ENCODE data around the gene FRMPD4. TPM values are rescaled to one million over a fixed set of nuclear protein-coding genes. Genes with fewer than 3 reads are reported as not detected.

Gene FRMPD4
- total RNA-seq, 1 experiment from 2014 or later, result 0.24 TPM

DNA sequence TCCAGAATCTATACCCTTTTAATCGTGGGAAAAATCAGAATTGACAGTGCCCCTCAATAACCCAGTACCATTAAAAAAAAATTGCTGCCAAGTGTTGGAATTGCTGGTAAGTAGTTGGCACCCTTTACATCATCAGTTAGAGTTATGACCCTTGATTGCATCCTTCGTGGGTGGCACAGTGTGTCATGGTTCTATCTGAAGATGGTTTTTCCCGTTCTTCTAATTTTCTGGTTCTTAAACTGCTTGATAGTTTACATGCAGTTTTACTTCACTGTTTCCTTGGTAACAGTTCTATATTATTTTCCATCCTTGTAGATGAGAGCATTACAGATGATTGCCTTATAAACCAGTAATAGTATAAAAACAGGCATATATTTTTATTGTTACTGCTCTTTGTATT, 3.2 kb downstream of the FRMPD4 start:
- no peak overlapping the region for H4K8ac ChIP-seq (replicated peaks; ENCODE audit: insufficient read length, low read depth, low read length)
- H3K4ac ChIP-seq (ENCODE audit: low read depth, low read length), result no peak overlapping the region
- H3K4me3 Mint-ChIP-seq, result no peak overlapping the region
- no peak overlapping the region for H3K9ac ChIP-seq (ENCODE audit: extremely low read depth, insufficient read length, low read length)
- H4K20me1 ChIP-seq (ENCODE audit: control insufficient read depth, insufficient read depth, insufficient read length), result no peaks in the 10 kb centered on the region
- H3K4me2 ChIP-seq (ENCODE audit: insufficient read depth, insufficient read length, low read length), result no peak overlapping the region
- no peak overlapping the region for H4K91ac ChIP-seq (ENCODE audit: insufficient read length, low read depth, low read length)
- no peak overlapping the region for H2BK120ac ChIP-seq (ENCODE audit: low read depth, low read length, poor library complexity, severe bottlenecking)
- TF ChIP-seq, protein P1, sequence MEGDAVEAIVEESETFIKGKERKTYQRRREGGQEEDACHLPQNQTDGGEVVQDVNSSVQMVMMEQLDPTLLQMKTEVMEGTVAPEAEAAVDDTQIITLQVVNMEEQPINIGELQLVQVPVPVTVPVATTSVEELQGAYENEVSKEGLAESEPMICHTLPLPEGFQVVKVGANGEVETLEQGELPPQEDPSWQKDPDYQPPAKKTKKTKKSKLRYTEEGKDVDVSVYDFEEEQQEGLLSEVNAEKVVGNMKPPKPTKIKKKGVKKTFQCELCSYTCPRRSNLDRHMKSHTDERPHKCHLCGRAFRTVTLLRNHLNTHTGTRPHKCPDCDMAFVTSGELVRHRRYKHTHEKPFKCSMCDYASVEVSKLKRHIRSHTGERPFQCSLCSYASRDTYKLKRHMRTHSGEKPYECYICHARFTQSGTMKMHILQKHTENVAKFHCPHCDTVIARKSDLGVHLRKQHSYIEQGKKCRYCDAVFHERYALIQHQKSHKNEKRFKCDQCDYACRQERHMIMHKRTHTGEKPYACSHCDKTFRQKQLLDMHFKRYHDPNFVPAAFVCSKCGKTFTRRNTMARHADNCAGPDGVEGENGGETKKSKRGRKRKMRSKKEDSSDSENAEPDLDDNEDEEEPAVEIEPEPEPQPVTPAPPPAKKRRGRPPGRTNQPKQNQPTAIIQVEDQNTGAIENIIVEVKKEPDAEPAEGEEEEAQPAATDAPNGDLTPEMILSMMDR (conservative IDR thresholded peaks at IDR 0.05), result no peak
- peaks cover 43% of the 10 kb centered on the region for H3K27me3 Mint-ChIP-seq (ENCODE audit: low read depth)
- H3K23ac ChIP-seq (ENCODE audit: insufficient read length, low read depth, low read length), result no peak overlapping the region
- H3K9me3 Mint-ChIP-seq, result peaks cover 53% of the 10 kb centered on the region in 2 experiments
- no peak for DNase-seq
- no peaks in the 10 kb centered on the region; a peak in 3 of 7 replicates for H3K36me3 Mint-ChIP-seq (ENCODE audit: insufficient read depth in 1 of 3, low read depth in 3 of 3)
- no peak overlapping the region for H3T11ph ChIP-seq (ENCODE audit: low read length)
- H2BK20ac ChIP-seq (ENCODE audit: low read depth, low read length, poor library complexity, severe bottlenecking), result no peak overlapping the region
- H3K27ac ChIP-seq (ENCODE audit: insufficient read length, low read depth, low read length), result no peak overlapping the region
- H3K79me2 ChIP-seq (ENCODE audit: insufficient read depth, low read length), result no peaks in the 10 kb centered on the region
- no peak overlapping the region for H3K18ac ChIP-seq (ENCODE audit: insufficient read length, low read depth, low read length)
- no peak overlapping the region for H3K56ac ChIP-seq (ENCODE audit: insufficient read length, low read depth, low read length)
- no peak overlapping the region for H4K5ac ChIP-seq (ENCODE audit: insufficient read length, low read depth, low read length)
- no peaks in the 10 kb centered on the region for H3K4me1 ChIP-seq (ENCODE audit: insufficient read depth, low read length)
- no peak overlapping the region for H3K14ac ChIP-seq (ENCODE audit: insufficient read depth, low read length)
- H3K9me3 ChIP-seq (ENCODE audit: control insufficient read depth, low read depth, low read length), result no peaks in the 10 kb centered on the region
- no peak overlapping the region for H2BK5ac ChIP-seq (ENCODE audit: insufficient read length, low read length)
- H2BK12ac ChIP-seq (ENCODE audit: insufficient read length, low read depth, low read length), result no peak overlapping the region
- H2AK5ac ChIP-seq (ENCODE audit: insufficient read length, low read length), result no peak overlapping the region
- H3K4me1 Mint-ChIP-seq, result peaks cover 5 to 8% of the 10 kb centered on the region in 2 experiments
- H3K23me2 ChIP-seq (ENCODE audit: insufficient read length, low read depth, low read length, poor library complexity, severe bottlenecking), result peaks cover 5% of the 10 kb centered on the region
- H2AFZ ChIP-seq (ENCODE audit: low read length), result no peak overlapping the region
- WGBS (ENCODE audit: extremely low coverage, insufficient read length, low lambda C conversion rate), result no CpG with 5 or more reads among the region's 3 CpGs
- H3K27me3 ChIP-seq (ENCODE audit: insufficient read depth, low read length), result peaks cover 4% of the 10 kb centered on the region; the same call in 1 of the 2 replicates
- H3K27ac Mint-ChIP-seq, result no peak overlapping the region
- H2BK15ac ChIP-seq (ENCODE audit: low read depth, low read length), result no peak overlapping the region
- H3K79me1 ChIP-seq (ENCODE audit: insufficient read depth, low read depth, low read length, poor library complexity, severe bottlenecking), result no peaks in the 10 kb centered on the region

Measured in H9 (cell line).